OCI-LY3 (cell line): ENCODE measurements around the gene SLC25A21.

Experiments
- H2AFZ ChIP-seq: fragments of 200-600, 300-600 bp; shearing (Covaris generic); 2 replicates; pipeline ENCODE4 v1.6.0; 2014; ENCODE audit warnings: antibody characterized with exemption, low read depth, low read length
- H3K27ac ChIP-seq: fragments of 200-600, 300-600 bp; sonication (generic); 2 replicates; pipeline ENCODE4 v1.5.1; 2014; ENCODE audit warnings: mild to moderate bottlenecking, low read length, moderate library complexity, mixed read lengths
- H3K27me3 ChIP-seq: fragments of 200-600, 300-600 bp; sonication (generic); 2 replicates; pipeline ENCODE4 v1.6.1; 2014; ENCODE audit warnings: low read depth, low read length, mixed read lengths
- H3K36me3 ChIP-seq: fragments of 200-600, 300-600 bp; sonication (generic); replicated peaks from 2 replicates; pipeline ENCODE3; 2014; ENCODE audit warnings: low read depth, low read length, mixed read lengths
- H3K4me1 ChIP-seq: fragments of 300-600, 200-600 bp; sonication (generic); 2 replicates; pipeline ENCODE4 v1.6.1; 2014; ENCODE audit warnings: low read length, mixed read lengths
- H3K4me2 ChIP-seq: fragments of 200-600, 300-600 bp; sonication (generic); 2 replicates; pipeline ENCODE4 v1.6.1; 2014; ENCODE audit warnings: low read length, mixed read lengths
- H3K4me3 ChIP-seq: fragments of 300-600, 200-600 bp; sonication (generic); 2 replicates; pipeline ENCODE4 v1.5.1; 2014; ENCODE audit warnings: antibody characterized with exemption, mild to moderate bottlenecking, low read length, moderate library complexity
- H3K79me2 ChIP-seq: fragments of 300-600, 200-600 bp; shearing (Covaris generic); 2 replicates; pipeline ENCODE4 v1.6.1; 2014; ENCODE audit warnings: mild to moderate bottlenecking, low read length, mixed read lengths
- H3K9ac ChIP-seq: fragments of 300-600, 200-600 bp; shearing (Covaris generic); 2 replicates; pipeline ENCODE4 v1.6.0; 2014; ENCODE audit warnings: mild to moderate bottlenecking, low read length, moderate library complexity
- H3K9me3 ChIP-seq: fragments of 200-600, 300-600 bp; shearing (Covaris generic); 2 replicates; pipeline ENCODE4 v1.6.1; 2014; ENCODE audit warnings: low read length, mixed read lengths; ENCODE audit not compliant: insufficient read depth
- H4K20me1 ChIP-seq: fragments of 200-600, 300-600 bp; sonication (generic); 2 replicates; pipeline ENCODE4 v1.6.1; 2016; ENCODE audit warnings: low read length, mixed read lengths; ENCODE audit not compliant: insufficient read depth
- CTCF ChIP-seq: fragments of 200-600, 300-600 bp; sonication (generic); IDR thresholded peaks from 2 replicates; pipeline ENCODE4 v1.5.1; 2014; ENCODE audit warnings: antibody characterized with exemption, low read length, low read depth
- EZH2phosphoT487 ChIP-seq: fragments of 200-600 bp; shearing (Covaris generic); IDR thresholded peaks from 2 replicates; pipeline ENCODE4 v1.6.1; 2018; ENCODE audit warnings: antibody characterized with exemption, mixed run types, low read depth

SLC25A21 gene

DNA sequence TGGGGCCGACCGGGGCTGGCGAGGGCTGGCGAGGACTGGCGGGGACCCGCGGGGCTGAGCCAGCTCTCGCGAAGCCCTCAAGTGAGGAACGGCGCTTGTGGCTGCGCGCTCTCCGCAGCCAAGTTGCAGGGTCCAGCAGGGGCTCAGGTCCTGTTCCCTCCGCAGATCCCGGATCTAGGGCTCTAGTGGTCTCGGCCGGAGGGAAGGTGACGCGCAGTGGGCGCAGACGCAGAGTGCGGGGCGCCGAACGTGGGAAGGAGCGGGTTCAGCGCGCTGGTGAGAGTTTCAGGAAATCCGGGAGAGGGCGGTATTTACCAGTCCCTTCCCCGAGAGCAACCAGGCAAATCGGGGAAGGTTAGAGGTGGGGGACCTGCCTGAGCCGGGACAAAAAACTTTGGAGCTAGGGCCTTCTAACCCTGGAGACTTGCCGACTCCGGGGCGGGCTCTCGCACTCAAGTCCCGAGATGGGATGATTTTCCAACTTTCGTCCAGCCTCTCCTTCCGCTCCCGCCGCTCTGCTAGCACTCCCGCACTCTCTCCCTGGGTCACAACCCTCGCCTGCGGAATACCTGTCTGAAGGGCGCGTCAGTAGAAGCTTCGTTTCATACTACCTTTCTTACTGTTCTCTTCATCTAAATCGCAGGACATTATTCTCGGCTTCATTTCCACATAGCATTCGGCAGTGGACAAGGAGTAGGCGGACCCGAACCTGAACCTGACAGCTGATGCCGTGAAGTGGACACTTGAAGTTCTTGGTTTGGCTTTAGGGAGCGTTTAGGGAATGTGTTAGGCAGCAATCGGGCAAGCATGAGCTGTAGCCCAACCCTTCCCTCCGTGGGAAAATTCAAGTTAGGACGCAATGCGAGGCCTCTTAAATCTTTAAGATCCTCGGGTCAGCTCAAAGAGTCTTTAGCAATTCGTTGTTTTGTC lies 524.3 kb downstream of the SLC25A21 start:
- Histone ChIP-seq H3K4me1 (no peaks in the 10 kb centered on the region), H3K4me2 (no peak overlapping the region), H4K20me1 (no peaks in the 10 kb centered on the region), H3K79me2 (no peaks in the 10 kb centered on the region), H3K4me3 (no peak overlapping the region), H3K9me3 (no peaks in the 10 kb centered on the region), H2AFZ (no peak overlapping the region), H3K27ac (no peak overlapping the region), H3K36me3 (no peaks in the 10 kb centered on the region), H3K9ac (no peak overlapping the region), H3K27me3 (peaks cover 15% of the 10 kb centered on the region; the same call in 1 of the 2 replicates)
- TF ChIP-seq EZH2phosphoT487 (no peak), CTCF (no peak)

DNA sequence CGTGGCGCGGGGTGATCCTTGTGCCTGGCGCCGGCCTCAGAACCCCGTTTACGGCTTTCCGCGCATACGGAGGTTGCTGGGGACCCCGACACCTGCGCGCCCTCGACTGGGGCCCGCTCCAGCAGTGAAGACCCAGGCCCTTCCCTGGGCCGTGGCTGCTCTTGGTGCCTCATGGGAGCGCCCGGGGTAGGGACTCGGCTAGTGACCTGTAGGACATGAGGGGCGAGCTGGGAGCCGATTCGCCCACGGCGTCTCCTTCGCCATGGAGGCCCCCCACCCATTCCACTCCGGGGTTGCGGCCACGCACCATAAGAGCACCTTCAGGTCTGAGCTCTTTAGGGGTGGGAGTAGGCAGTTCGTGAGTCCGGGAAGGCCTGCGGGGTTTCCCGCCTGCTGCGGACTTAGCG lies 525.0 kb downstream of the SLC25A21 start:
- Histone ChIP-seq H3K4me3 (no peak overlapping the region), H3K9ac (no peak overlapping the region), H3K4me1 (no peaks in the 10 kb centered on the region), H3K79me2 (no peaks in the 10 kb centered on the region), H4K20me1 (no peaks in the 10 kb centered on the region), H3K9me3 (no peaks in the 10 kb centered on the region), H3K27ac (no peak overlapping the region), H3K36me3 (no peaks in the 10 kb centered on the region), H3K27me3 (peaks cover 10% of the 10 kb centered on the region; the same call in 1 of the 2 replicates), H3K4me2 (no peak overlapping the region), H2AFZ (no peak overlapping the region)
- no peak for TF ChIP-seq EZH2phosphoT487
- TF ChIP-seq CTCF: no peak

- H3K9me3 ChIP-seq: no peaks in the 10 kb centered on the region
- no peak overlapping the region for H3K4me3 ChIP-seq
- H4K20me1 ChIP-seq: no peaks in the 10 kb centered on the region
- no peak overlapping the region for H3K9ac ChIP-seq
- no peaks in the 10 kb centered on the region for H3K4me1 ChIP-seq
- H3K27ac ChIP-seq: no peak overlapping the region
- no peak for TF ChIP-seq EZH2phosphoT487
- no peaks in the 10 kb centered on the region for H3K36me3 ChIP-seq
- H2AFZ ChIP-seq: no peak overlapping the region
- H3K79me2 ChIP-seq: no peaks in the 10 kb centered on the region
- peaks cover 10% of the 10 kb centered on the region; the same call in 1 of the 2 replicates for H3K27me3 ChIP-seq
- H3K4me2 ChIP-seq: no peak overlapping the region
Measured at GRCh38 chr14:36646664-36647416, 525.6 kb downstream of the SLC25A21 start.

DNA sequence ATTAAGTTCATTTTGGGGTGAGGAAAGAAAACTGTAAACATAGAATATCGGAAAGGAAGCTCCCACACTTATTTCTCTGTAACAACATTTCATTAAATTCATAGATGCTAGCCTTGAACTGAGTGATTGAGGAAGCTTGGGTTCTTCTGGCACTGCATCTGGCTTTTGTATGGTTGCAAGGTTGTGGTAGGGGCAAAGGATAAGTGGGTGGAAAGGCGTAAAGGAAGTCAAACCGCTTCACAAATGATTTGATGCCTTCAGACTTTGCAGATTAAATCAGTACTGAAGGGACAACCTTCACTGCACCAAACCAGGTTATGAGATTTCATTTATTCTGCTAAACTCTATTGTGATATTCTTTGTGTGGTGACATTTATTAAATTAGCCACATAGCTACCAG lies 538.8 kb downstream of the SLC25A21 start:
- Histone ChIP-seq H2AFZ (no peak overlapping the region), H3K4me1 (no peaks in the 10 kb centered on the region), H4K20me1 (no peaks in the 10 kb centered on the region), H3K79me2 (no peaks in the 10 kb centered on the region), H3K27me3 (peaks cover 2% of the 10 kb centered on the region), H3K27ac (no peak overlapping the region), H3K36me3 (no peaks in the 10 kb centered on the region), H3K9me3 (no peaks in the 10 kb centered on the region), H3K4me2 (no peak overlapping the region), H3K4me3 (no peak overlapping the region), H3K9ac (no peak overlapping the region)
- TF ChIP-seq EZH2phosphoT487 (no peak), CTCF (no peak)
